GM12878 (cell line): ENCODE measurements around the gene KRTAP5-7. TPM values are rescaled to one million over a fixed set of nuclear protein-coding genes. Genes with fewer than 3 reads are reported as not detected.
"Not testable (repeated sequence)": the region's sequence is repeated elsewhere in the genome, so short reads cannot be mapped to it uniquely, and the experiment has no call there.

Experiments used
- ATAC-seq: fragments of 200-7000 bp; cut with Tn5 transposase; 3 replicates; pipeline ENCODE4 v1.9.1; 2020; ENCODE audit warnings: mild to moderate bottlenecking, moderate library complexity
- BruUV-seq: library from RNA; stranded (reverse); fragments of 400-500 nt; replicated peaks from 2 replicates; lab custom pipeline; 2021; lab: Mats Ljungman, UMichigan
- CTCF ChIA-PET: fragments of 300-600 bp; sonication (Branson Sonifier 250); formaldehyde crosslinking; extraction: SDS; loops from one replicate; lab custom pipeline; 2021; ENCODE audit warnings: inconsistent platforms; lab: Yijun Ruan, JAX
- POLR2A ChIA-PET: fragments of 350-600 bp; formaldehyde crosslinking; extraction: SDS; loops from one replicate; lab custom pipeline; 2021; ENCODE audit warnings: inconsistent platforms; lab: Charles Lee
- RAD21 ChIA-PET: fragments of 300-600 bp; sonication (Branson Sonifier 250); formaldehyde crosslinking; loops from one replicate; lab custom pipeline; 2023; ENCODE audit warnings: antibody characterized with exemption; ENCODE audit not compliant: unreplicated experiment; lab: Charles Lee
- SMC1A ChIA-PET: fragments of 300-600 bp; sonication (Branson Sonifier 250); formaldehyde crosslinking; loops from one replicate; lab custom pipeline; 2023; ENCODE audit not compliant: unreplicated experiment, uncharacterized antibody; lab: Charles Lee
- DNase-seq: peaks from one replicate; pipeline ENCODE4 v3.0.0-alpha.2; 2011; ENCODE audit warnings: low read depth, low spot score
- FAIRE-seq: peaks from 3 replicates; lab custom pipeline; 2011; peaks lifted over from hg19 to GRCh38; lab: Jason Lieb, UNC
- H2AFZ ChIP-seq: 2 replicates; pipeline ENCODE4 v1.6.0; 2011; ENCODE audit warnings: low read depth, low read length, control low read depth; ENCODE audit not compliant: control insufficient read depth
- H3K27ac ChIP-seq: 2 replicates; pipeline ENCODE4 v1.5.1; 2011; ENCODE audit warnings: control low read depth; ENCODE audit not compliant: control insufficient read depth, insufficient read depth
- H3K27me3 ChIP-seq, 2 experiments: replicated peaks in 1 of 2; 2 replicates each; pipeline versions ENCODE4 v1.6.0 to v1.6.1; 2011; ENCODE audit warnings: low read length in 1 of 2; ENCODE audit not compliant: control insufficient read depth in 2 of 2, insufficient read depth in 2 of 2
- H3K36me3 ChIP-seq, 2 experiments: 2 replicates each; pipeline ENCODE4 v1.5.1; 2011; ENCODE audit warnings: low read length in 1 of 2; ENCODE audit not compliant: control insufficient read depth in 2 of 2, insufficient read depth in 2 of 2
- H3K4me1 ChIP-seq: 2 replicates; pipeline ENCODE4 v1.6.1; 2011; ENCODE audit warnings: mild to moderate bottlenecking, low read length, moderate library complexity, mixed read lengths; ENCODE audit not compliant: control insufficient read depth, insufficient read depth
- H3K4me2 ChIP-seq: 2 replicates; pipeline ENCODE4 v1.6.0; 2011; ENCODE audit warnings: control low read depth; ENCODE audit not compliant: control insufficient read depth, insufficient read depth
- H3K4me3 ChIP-seq: fragments of 200-600 bp; sonication (generic); 2 replicates; pipeline ENCODE4 v1.5.1; 2016
- H3K79me2 ChIP-seq: 2 replicates; pipeline ENCODE4 v1.6.0; 2011; ENCODE audit warnings: low read length; ENCODE audit not compliant: control insufficient read depth, insufficient read depth
- H3K9ac ChIP-seq: 2 replicates; pipeline ENCODE4 v1.8.0; 2011; ENCODE audit warnings: low read length, control low read depth, mixed read lengths; ENCODE audit not compliant: control insufficient read depth, insufficient read depth
- H3K9me3 ChIP-seq: replicated peaks from 3 replicates; pipeline ENCODE4 v1.5.1; 2011; ENCODE audit warnings: mild to moderate bottlenecking, low read length; ENCODE audit not compliant: control insufficient read depth, insufficient read depth
- H4K20me1 ChIP-seq: 2 replicates; pipeline ENCODE4 v1.6.0; 2011; ENCODE audit not compliant: control insufficient read depth, insufficient read depth
- BCL11A ChIP-seq: IDR thresholded peaks from 2 replicates; pipeline ENCODE4 v1.6.1; 2011; ENCODE audit warnings: low read depth, low read length
- KDM1A ChIP-seq: fragments of 200-600 bp; sonication (generic); IDR thresholded peaks from 2 replicates; pipeline ENCODE4 v1.6.1; 2016; ENCODE audit warnings: borderline replicate concordance
- NFYA ChIP-seq: IDR thresholded peaks from 2 replicates; pipeline ENCODE4 v1.6.1; 2011; ENCODE audit warnings: low read depth, mild to moderate bottlenecking, low read length, improper control_type of control experiment, borderline replicate concordance
- PAX8 ChIP-seq: fragments of 450-650 bp; IDR thresholded peaks from 2 replicates; pipeline ENCODE4 v1.6.1; 2017; ENCODE audit warnings: mild to moderate bottlenecking, moderate library complexity
- RELA ChIP-seq: fragments of 450-650 bp; IDR thresholded peaks from 2 replicates; pipeline ENCODE4 v1.8.0; 2014; ENCODE audit warnings: borderline replicate concordance; ENCODE audit not compliant: partially characterized antibody
- REST ChIP-seq: IDR thresholded peaks from 2 replicates; pipeline ENCODE4 v1.6.1; 2012; ENCODE audit warnings: mild to moderate bottlenecking, low read depth, low read length
- SIX5 ChIP-seq: IDR thresholded peaks from 2 replicates; pipeline ENCODE4 v1.6.1; 2011; ENCODE audit warnings: mild to moderate bottlenecking, low read depth, low read length, moderate library complexity; ENCODE audit not compliant: severe bottlenecking
- SP1 ChIP-seq: IDR thresholded peaks from one replicate; pipeline ENCODE4 v1.6.1; 2011; ENCODE audit warnings: low read depth, low read length
- TCF12 ChIP-seq: IDR thresholded peaks from 2 replicates; pipeline ENCODE4 v1.6.1; 2011; ENCODE audit warnings: low read depth, mild to moderate bottlenecking, low read length
- TCF3 ChIP-seq: IDR thresholded peaks from 2 replicates; pipeline ENCODE4 v1.6.1; 2012; ENCODE audit warnings: low read depth, mild to moderate bottlenecking, low read length, borderline replicate concordance; ENCODE audit not compliant: insufficient read depth
- ZNF24 ChIP-seq: fragments of 450-650 bp; IDR thresholded peaks from 2 replicates; pipeline ENCODE4 v1.6.1; 2017; ENCODE audit warnings: antibody characterized with exemption, mild to moderate bottlenecking
- WGBS: methylation state at CpG from one replicate; pipeline ENCODE4 v1.1.6; 2016; ENCODE audit warnings: low lambda C conversion rate; ENCODE audit not compliant: insufficient replicate concordance, insufficient coverage; ENCODE audit errors: missing lambda C conversion rate; 5-methylcytosine and 5-hydroxymethylcytosine counted together
- in situ Hi-C: fragments of 300-500 bp; cut with MboI; formaldehyde crosslinking; loops from 9 replicates; pipeline ENCODE4 v1.14.3; 2018; ENCODE audit warnings: mixed read lengths
- intact Hi-C: fragments of 100-400 bp; cut with micrococcal nuclease; formaldehyde crosslinking; loops from one replicate; pipeline ENCODE4 v1.14.2; 2022; ENCODE audit not compliant: unreplicated experiment
- polyA plus RNA-seq, 11 experiments: library from polyadenylated mRNA; depleted of rRNA in 4 of 11; unstranded in 6 of 11; stranded (reverse) in 5 of 11; fragments of >200 nt; fragmentation: Nextera tagmentation in 4 of 11; fragmentation: Illumina TruSeq in 1 of 11; extraction: Ambion mirVana in 4 of 11; extraction: Trizol in 1 of 11; gene quantifications; 1 replicate in 1 of 11; 2 replicates in 10 of 11; pipeline versions ENCODE4 v1.2.1 to v1.2.3, GENCODE V29; 2011 to 2016; ENCODE audit warnings: inconsistent platforms in 2 of 11, missing spikeins in 2 of 11, low read depth in 1 of 11
- total RNA-seq, 4 experiments: library from RNA; depleted of rRNA in 3 of 4; stranded (reverse); fragments of >200 nt in 3 of 4; fragmentation: Illumina TruSeq in 1 of 4; extraction: Trizol in 1 of 4; gene quantifications; 2 replicates each; pipeline versions ENCODE4 v1.2.1 to v1.2.3, GENCODE V29; 2013 to 2021
- TF ChIP-seq, protein P1 (sequence below): IDR thresholded peaks from 2 replicates; pipeline ENCODE4 v1.6.1; 2012; ENCODE audit warnings: low read length, inconsistent platforms

The KRTAP5-7 gene
- total and polyA plus RNA-seq, 10 of the 15 experiments (the other 5 are each of a cell fraction or from before 2014, with no cell fraction given): 0.07 to 0.23 (median 0.19) TPM; not detected in 6

DNA sequence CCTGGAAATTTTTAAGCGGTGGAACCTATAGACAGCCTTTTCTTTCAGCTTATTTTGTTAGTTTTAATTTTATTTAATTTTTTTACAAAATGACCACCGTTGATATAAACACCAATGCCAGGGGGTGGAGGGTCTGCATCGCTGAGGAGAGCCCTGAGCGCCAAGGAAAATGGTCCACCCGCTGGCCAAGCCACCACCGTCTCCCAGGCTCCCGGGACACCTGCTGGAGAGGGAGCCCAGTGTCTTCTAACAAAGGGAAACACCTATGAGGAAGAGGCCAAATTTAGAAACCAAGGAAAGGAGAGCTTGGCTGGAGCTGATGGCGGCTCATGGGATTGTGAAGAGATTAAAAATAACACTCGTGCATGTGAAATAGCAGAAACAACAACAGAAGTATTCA lies 10.5 kb downstream of the KRTAP5-7 start (continued):
- no peak for TF ChIP-seq ZNF24

DNA sequence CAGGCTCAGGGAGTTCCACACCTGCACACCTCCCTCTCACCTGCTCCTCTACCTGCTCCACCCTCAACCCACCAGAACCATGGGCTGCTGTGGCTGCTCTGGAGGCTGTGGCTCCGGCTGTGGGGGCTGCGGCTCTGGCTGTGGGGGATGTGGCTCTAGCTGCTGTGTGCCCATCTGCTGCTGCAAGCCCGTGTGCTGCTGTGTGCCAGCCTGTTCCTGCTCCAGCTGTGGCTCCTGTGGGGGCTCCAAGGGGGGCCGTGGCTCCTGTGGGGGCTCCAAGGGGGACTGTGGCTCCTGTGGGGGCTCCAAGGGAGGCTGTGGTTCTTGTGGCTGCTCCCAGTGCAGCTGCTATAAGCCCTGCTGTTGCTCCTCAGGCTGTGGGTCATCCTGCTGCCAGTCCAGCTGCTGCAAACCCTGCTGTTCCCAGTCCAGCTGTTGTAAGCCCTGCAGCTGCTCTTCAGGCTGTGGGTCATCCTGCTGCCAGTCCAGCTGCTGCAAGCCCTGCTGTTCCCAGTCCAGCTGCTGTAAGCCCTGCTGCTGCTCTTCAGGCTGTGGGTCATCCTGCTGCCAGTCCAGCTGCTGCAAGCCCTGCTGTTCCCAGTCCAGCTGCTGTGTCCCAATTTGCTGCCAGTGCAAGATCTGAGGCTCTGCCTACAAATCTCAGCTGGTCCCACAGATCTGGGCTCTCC lies 11.1 kb downstream of the KRTAP5-7 start, which contains the start of gene KRTAP5-8:
TSS of gene KRTAP5-8 (plus strand) at position 49 of the 689 bp plus-strand sequence. CDS start at position 80, 31 bp downstream.
- POLR2A ChIA-PET: not testable (repeated sequence)

DNA sequence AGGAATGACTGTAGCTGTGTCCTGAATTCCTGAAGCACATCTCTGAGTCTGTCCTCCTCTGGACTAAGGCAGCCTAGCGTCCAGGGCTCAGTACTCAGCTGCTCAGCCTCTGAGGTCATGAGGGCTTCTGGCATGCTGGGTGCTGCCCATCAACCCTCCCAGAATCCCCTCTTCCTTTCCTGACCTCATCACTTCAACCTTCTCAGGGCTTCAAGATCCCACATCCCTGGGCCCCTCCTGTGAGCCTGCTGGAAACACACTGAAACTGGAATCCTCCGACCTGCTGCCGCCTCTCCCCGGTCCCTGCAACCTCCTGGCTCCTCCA lies 11.6 kb downstream of the KRTAP5-7 start:
- BruUV-seq: no TSS peak
- H3K27me3 ChIP-seq: no peaks in the 10 kb centered on the region
- no peak for DNase-seq
- H3K4me1 ChIP-seq: peaks cover 43% of the 10 kb centered on the region
- H3K4me2 ChIP-seq: no peak overlapping the region
- no peaks in the 10 kb centered on the region for H3K79me2 ChIP-seq
- RAD21 ChIA-PET: no interaction called here
- in situ Hi-C loops: no loop called here
- H2AFZ ChIP-seq: no peak overlapping the region
- H3K4me3 ChIP-seq: no peak overlapping the region
- ATAC-seq: no peak
- peaks cover 29% of the 10 kb centered on the region for H3K9me3 ChIP-seq
- no peak overlapping the region for H3K27ac ChIP-seq
- FAIRE-seq: no peak
- CTCF ChIA-PET: no interaction called here
- no peaks in the 10 kb centered on the region for H4K20me1 ChIP-seq
- SMC1A ChIA-PET: no interaction called here
- intact Hi-C loops: no loop called here
- H3K9ac ChIP-seq: no peak overlapping the region
- WGBS: 98% methylated on average over 4 of the region's 4 CpGs
- POLR2A ChIA-PET: no interaction called here
- TF ChIP-seq SIX5: no peak
- TF ChIP-seq NFYA: no peak
- TF ChIP-seq SP1: no peak
- TF ChIP-seq, protein P1, sequence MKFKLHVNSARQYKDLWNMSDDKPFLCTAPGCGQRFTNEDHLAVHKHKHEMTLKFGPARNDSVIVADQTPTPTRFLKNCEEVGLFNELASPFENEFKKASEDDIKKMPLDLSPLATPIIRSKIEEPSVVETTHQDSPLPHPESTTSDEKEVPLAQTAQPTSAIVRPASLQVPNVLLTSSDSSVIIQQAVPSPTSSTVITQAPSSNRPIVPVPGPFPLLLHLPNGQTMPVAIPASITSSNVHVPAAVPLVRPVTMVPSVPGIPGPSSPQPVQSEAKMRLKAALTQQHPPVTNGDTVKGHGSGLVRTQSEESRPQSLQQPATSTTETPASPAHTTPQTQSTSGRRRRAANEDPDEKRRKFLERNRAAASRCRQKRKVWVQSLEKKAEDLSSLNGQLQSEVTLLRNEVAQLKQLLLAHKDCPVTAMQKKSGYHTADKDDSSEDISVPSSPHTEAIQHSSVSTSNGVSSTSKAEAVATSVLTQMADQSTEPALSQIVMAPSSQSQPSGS: no peak
- no peak for TF ChIP-seq BCL11A
- TF ChIP-seq RELA: no peak
- no peak for TF ChIP-seq PAX8
- no peak for TF ChIP-seq REST
- no peak for TF ChIP-seq KDM1A
- no peaks in the 10 kb centered on the region for H3K36me3 ChIP-seq

More for the DNA sequence above, 11.1 kb downstream of the KRTAP5-7 start, which contains the start of gene KRTAP5-8:
- H3K9me3 ChIP-seq: peaks cover 24% of the 10 kb centered on the region
- H2AFZ ChIP-seq, H3K79me2 ChIP-seq, SMC1A ChIA-PET, FAIRE-seq, CTCF ChIA-PET, BruUV-seq, H3K9ac ChIP-seq, RAD21 ChIA-PET, in situ Hi-C loops, H4K20me1 ChIP-seq, intact Hi-C loops, DNase-seq: not testable (repeated sequence)
- 0 out of 2 replicates have a peak, but pooled peaks have one; percentile 38 for TF ChIP-seq TCF3
- peak; percentile 48; the same call in 1 of the 2 replicates for TF ChIP-seq TCF12
- TF ChIP-seq, all 136 proteins: peak for 2; not testable (repeated sequence) for 134
- H3K4me3 ChIP-seq, H3K27me3 ChIP-seq, H3K27ac ChIP-seq, H3K36me3 ChIP-seq, ATAC-seq, H3K4me2 ChIP-seq: not testable (repeated sequence)
- peaks cover 40% of the 10 kb centered on the region for H3K4me1 ChIP-seq
- WGBS: 50% methylated on average over 4 of the region's 4 CpGs
